NB4 (cell line): Measurements from ENCODE around the gene LYRM4.

Experiments used
- CTCF ChIP-seq: IDR thresholded peaks from one replicate; pipeline ENCODE4 v1.5.1; 2012; ENCODE audit warnings: low read depth, low read length
- TF ChIP-seq, protein P1 (sequence below): IDR thresholded peaks from 2 replicates; pipeline ENCODE4 v1.6.1; 2011; ENCODE audit warnings: low read depth, low read length

DNA sequence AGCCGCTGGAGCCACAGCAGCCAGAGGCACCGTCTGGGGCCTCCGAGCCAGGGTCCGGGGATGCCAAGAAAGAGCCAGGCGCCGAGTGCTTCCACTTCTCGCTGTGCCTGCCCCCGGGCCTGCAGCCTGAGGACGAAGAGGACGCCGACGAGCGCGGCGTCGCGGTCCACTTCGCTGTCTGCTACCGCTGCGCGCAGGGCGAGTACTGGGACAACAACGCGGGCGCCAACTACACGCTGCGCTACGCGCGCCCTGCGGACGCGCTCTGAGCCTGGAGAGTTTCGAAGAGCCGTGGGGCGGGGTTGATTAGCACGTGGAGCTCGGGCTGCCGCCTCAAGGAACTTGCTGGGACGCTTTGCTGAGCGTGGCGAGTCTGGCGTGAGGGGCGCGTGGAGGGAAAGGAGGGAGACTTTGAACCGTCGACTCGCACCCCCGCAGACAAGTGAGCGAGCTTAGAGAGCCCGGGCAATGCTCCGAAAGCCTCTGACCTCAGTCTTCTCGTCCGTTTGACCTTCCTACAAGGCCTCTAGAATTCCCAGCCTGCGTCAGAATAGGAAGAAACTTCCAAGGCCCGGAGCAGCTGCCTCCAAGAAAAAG is 174.4 kb downstream of the LYRM4 start:
- no peak for TF ChIP-seq CTCF
- TF ChIP-seq, protein P1, sequence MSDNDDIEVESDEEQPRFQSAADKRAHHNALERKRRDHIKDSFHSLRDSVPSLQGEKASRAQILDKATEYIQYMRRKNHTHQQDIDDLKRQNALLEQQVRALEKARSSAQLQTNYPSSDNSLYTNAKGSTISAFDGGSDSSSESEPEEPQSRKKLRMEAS = no peak
